HepG2 (cell line): ENCODE data around the gene ITPRIP. TPM values are rescaled to one million over a fixed set of nuclear protein-coding genes. Genes with fewer than 3 reads are reported as not detected.
A peak's percentile ranks its signal among the peaks of the same experiment; 100 is the strongest.

Experiments
- ATRX ChIP-seq: sonication (generic); formaldehyde crosslinking; IDR thresholded peaks from 2 replicates; pipeline ENCODE4 v1.4.0; 2020; ENCODE audit warnings: missing genetic modification reagents, borderline replicate concordance
- EP300 ChIP-seq, 3 experiments: sonication (generic) in 1 of 3; formaldehyde crosslinking in 1 of 3; IDR thresholded peaks; 2 replicates each; pipeline versions ENCODE4 v1.5.1 to v1.6.1; 2011 to 2020; ENCODE audit warnings: low read depth in 2 of 3, low read length in 2 of 3, borderline replicate concordance in 1 of 3, improper control_type of control experiment in 1 of 3, mild to moderate bottlenecking in 1 of 3, missing genetic modification reagents in 1 of 3, moderate library complexity in 1 of 3
- FOXA1 ChIP-seq, 2 experiments: fragments of 450-650 bp in 1 of 2; sonication (generic) in 1 of 2; formaldehyde crosslinking in 1 of 2; IDR thresholded peaks; 2 replicates each; pipeline versions ENCODE4 v1.4.0 to v1.6.1; 2016 to 2020; ENCODE audit warnings: missing genetic modification reagents in 1 of 2
- FOXA3 ChIP-seq: IDR thresholded peaks from 2 replicates; pipeline ENCODE4 v1.6.1; 2016; ENCODE audit warnings: missing genetic modification reagents, missing compliant biosample characterization
- GATAD1 ChIP-seq: IDR thresholded peaks from 2 replicates; pipeline ENCODE4 v1.6.1; 2016; ENCODE audit warnings: missing genetic modification reagents, missing compliant biosample characterization
- GTF3A ChIP-seq: sonication (generic); formaldehyde crosslinking; conservative IDR thresholded peaks from 2 replicates; pipeline ENCODE4 v1.4.0; 2020; ENCODE audit warnings: mild to moderate bottlenecking, missing genetic modification reagents
- JUN ChIP-seq: sonication (generic); formaldehyde crosslinking; IDR thresholded peaks from 2 replicates; pipeline ENCODE4 v1.4.0; 2020; ENCODE audit warnings: mild to moderate bottlenecking, missing genetic modification reagents
- KDM5B ChIP-seq: sonication (generic); formaldehyde crosslinking; IDR thresholded peaks from 2 replicates; pipeline ENCODE4 v1.4.0; 2020; ENCODE audit warnings: missing genetic modification reagents, mild to moderate bottlenecking, borderline replicate concordance
- NFIC ChIP-seq: IDR thresholded peaks from 2 replicates; pipeline ENCODE4 v1.6.1; 2012; ENCODE audit warnings: mild to moderate bottlenecking, low read length, inconsistent platforms
- NPAS2 ChIP-seq: sonication (generic); formaldehyde crosslinking; IDR thresholded peaks from 2 replicates; pipeline ENCODE4 v1.8.0; 2022; ENCODE audit warnings: mild to moderate bottlenecking, missing genetic modification reagents, borderline replicate concordance
- SP140L ChIP-seq: sonication (generic); formaldehyde crosslinking; IDR thresholded peaks from 2 replicates; pipeline ENCODE4 v1.4.0; 2020; ENCODE audit warnings: missing genetic modification reagents, borderline replicate concordance
- ZBTB14 ChIP-seq: sonication (generic); formaldehyde crosslinking; IDR thresholded peaks from 2 replicates; pipeline ENCODE4 v1.4.0; 2020; ENCODE audit warnings: missing genetic modification reagents
- ZNF276 ChIP-seq: sonication (generic); formaldehyde crosslinking; IDR thresholded peaks from 2 replicates; pipeline ENCODE4 v1.4.0; 2020; ENCODE audit warnings: mild to moderate bottlenecking, low read depth, missing genetic modification reagents
- ZNF333 ChIP-seq: sonication (generic); formaldehyde crosslinking; IDR thresholded peaks from 2 replicates; pipeline ENCODE4 v1.4.0; 2020; ENCODE audit warnings: mild to moderate bottlenecking, missing genetic modification reagents, borderline replicate concordance
- ZNF367 ChIP-seq: sonication (generic); formaldehyde crosslinking; IDR thresholded peaks from 2 replicates; pipeline ENCODE4 v1.4.0; 2020; ENCODE audit warnings: missing genetic modification reagents, borderline replicate concordance
- ZNF605 ChIP-seq: sonication (generic); formaldehyde crosslinking; IDR thresholded peaks from 2 replicates; pipeline ENCODE4 v1.8.0; 2022; ENCODE audit warnings: mild to moderate bottlenecking, missing genetic modification reagents
- ZNF720 ChIP-seq: sonication (generic); formaldehyde crosslinking; IDR thresholded peaks from 2 replicates; pipeline ENCODE4 v1.4.0; 2020; ENCODE audit warnings: missing genetic modification reagents
- ZNF737 ChIP-seq: sonication (generic); formaldehyde crosslinking; IDR thresholded peaks from 2 replicates; pipeline ENCODE4 v1.5.0; 2020; ENCODE audit warnings: missing genetic modification reagents, mild to moderate bottlenecking, borderline replicate concordance
- ZNF777 ChIP-seq: sonication (generic); formaldehyde crosslinking; IDR thresholded peaks from 2 replicates; pipeline ENCODE4 v1.4.0; 2020; ENCODE audit warnings: missing genetic modification reagents
- ZSCAN21 ChIP-seq: sonication (generic); formaldehyde crosslinking; IDR thresholded peaks from 2 replicates; pipeline ENCODE4 v1.8.0; 2022; ENCODE audit warnings: mild to moderate bottlenecking, missing genetic modification reagents, moderate library complexity, borderline replicate concordance
- ZUFSP ChIP-seq: sonication (generic); formaldehyde crosslinking; IDR thresholded peaks from 2 replicates; pipeline ENCODE4 v1.9.0; 2021; ENCODE audit warnings: missing genetic modification reagents, mild to moderate bottlenecking, borderline replicate concordance
- polyA plus RNA-seq, 8 experiments: library from polyadenylated mRNA; depleted of rRNA in 3 of 8; stranded (reverse) in 7 of 8; unstranded in 1 of 8; fragments of >200 nt; fragmentation: Illumina TruSeq in 4 of 8; extraction: Trizol in 4 of 8; gene quantifications; 2 replicates each; pipeline versions ENCODE4 v1.2.1 to v1.2.3, GENCODE V29; 2011 to 2016; ENCODE audit warnings: low read depth in 4 of 8, missing spikeins in 1 of 8, mixed read lengths in 1 of 8; ENCODE audit not compliant: insufficient read depth in 1 of 8
- total RNA-seq, 5 experiments: library from RNA; depleted of rRNA; stranded (reverse); fragments of >200 nt; fragmentation: Illumina TruSeq; extraction: Trizol; gene quantifications; 2 replicates each; pipeline ENCODE4 v1.2.3, GENCODE V29; 2016; ENCODE audit warnings: low read depth in 1 of 5
- TF ChIP-seq, protein P1 (sequence below): sonication (generic); formaldehyde crosslinking; IDR thresholded peaks from 2 replicates; pipeline ENCODE4 v1.4.0; 2020; ENCODE audit warnings: missing genetic modification reagents, borderline replicate concordance

Gene ITPRIP
- total and polyA plus RNA-seq, 2 of the 13 experiments (the other 11 are each of a cell fraction or from before 2014, with no cell fraction given) = 1.00 to 2.8 TPM

- TF ChIP-seq SP140L (no peak), NPAS2 (CRISPR knock-in tag) (no peak), ZNF777 (CRISPR knock-in tag) (no peak), ZSCAN21 (CRISPR knock-in tag) (0 out of 2 replicates have a peak, but pooled peaks have one; percentile 37), ZNF605 (no peak), ZNF367 (CRISPR knock-in tag) (no peak), FOXA1 (IDR thresholded peaks at IDR 0.05) (no peak), FOXA1 (CRISPR knock-in tag; IDR thresholded peaks at IDR 0.05) (peak; percentile 71), GTF3A (CRISPR knock-in tag) (no peak), EP300 (IDR thresholded peaks at IDR 0.05; ENCODE audit: low read depth in 2 of 2, low read length in 2 of 2) (0 out of 4 replicates have a peak, but pooled peaks of 1 of the 2 experiments have one; percentile 38), EP300 (CRISPR knock-in tag; IDR thresholded peaks at IDR 0.05; ENCODE audit: borderline replicate concordance) (no peak), ZNF333 (CRISPR knock-in tag) (no peak), ATRX (no peak), NFIC (peak; percentile 85), FOXA3 (CRISPR knock-in tag) (peak; percentile 83), ZNF737 (CRISPR knock-in tag) (no peak), KDM5B (CRISPR knock-in tag) (no peak), ZNF720 (no peak), GATAD1 (no peak), ZUFSP (no peak), JUN (CRISPR knock-in tag) (no peak), ZNF276 (CRISPR knock-in tag) (no peak), ZBTB14 (CRISPR knock-in tag) (no peak)
- TF ChIP-seq, protein P1, sequence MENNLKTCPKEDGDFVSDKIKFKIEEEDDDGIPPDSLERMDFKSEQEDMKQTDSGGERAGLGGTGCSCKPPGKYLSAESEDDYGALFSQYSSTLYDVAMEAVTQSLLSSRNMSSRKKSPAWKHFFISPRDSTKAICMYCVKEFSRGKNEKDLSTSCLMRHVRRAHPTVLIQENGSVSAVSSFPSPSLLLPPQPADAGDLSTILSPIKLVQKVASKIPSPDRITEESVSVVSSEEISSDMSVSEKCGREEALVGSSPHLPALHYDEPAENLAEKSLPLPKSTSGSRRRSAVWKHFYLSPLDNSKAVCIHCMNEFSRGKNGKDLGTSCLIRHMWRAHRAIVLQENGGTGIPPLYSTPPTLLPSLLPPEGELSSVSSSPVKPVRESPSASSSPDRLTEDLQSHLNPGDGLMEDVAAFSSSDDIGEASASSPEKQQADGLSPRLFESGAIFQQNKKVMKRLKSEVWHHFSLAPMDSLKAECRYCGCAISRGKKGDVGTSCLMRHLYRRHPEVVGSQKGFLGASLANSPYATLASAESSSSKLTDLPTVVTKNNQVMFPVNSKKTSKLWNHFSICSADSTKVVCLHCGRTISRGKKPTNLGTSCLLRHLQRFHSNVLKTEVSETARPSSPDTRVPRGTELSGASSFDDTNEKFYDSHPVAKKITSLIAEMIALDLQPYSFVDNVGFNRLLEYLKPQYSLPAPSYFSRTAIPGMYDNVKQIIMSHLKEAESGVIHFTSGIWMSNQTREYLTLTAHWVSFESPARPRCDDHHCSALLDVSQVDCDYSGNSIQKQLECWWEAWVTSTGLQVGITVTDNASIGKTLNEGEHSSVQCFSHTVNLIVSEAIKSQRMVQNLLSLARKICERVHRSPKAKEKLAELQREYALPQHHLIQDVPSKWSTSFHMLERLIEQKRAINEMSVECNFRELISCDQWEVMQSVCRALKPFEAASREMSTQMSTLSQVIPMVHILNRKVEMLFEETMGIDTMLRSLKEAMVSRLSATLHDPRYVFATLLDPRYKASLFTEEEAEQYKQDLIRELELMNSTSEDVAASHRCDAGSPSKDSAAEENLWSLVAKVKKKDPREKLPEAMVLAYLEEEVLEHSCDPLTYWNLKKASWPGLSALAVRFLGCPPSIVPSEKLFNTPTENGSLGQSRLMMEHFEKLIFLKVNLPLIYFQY = no peak
Observed at GRCh38 chr10:104277785-104278184, 60.5 kb downstream of the ITPRIP start (continued).
